Spleen (tissue), 11 donors: ENCODE data around the gene COPG2. TPM values are rescaled to one million over a fixed set of nuclear protein-coding genes. Genes with fewer than 3 reads are reported as not detected.
A peak's percentile ranks its signal among the peaks of the same experiment; 100 is the strongest.

Source experiments
- DNase-seq: peaks from one replicate; pipeline ENCODE4 v3.0.0-alpha.2; 2020
- H3K27ac ChIP-seq, 8 donors: fragments of 200-600 bp; sonication (generic) in 7 of 8; 1 replicate in 4 of 8; 2 replicates in 4 of 8; pipeline versions ENCODE4 v1.5.0 to v1.8.0; 2016 to 2021; ENCODE audit warnings: inconsistent platforms in 4 of 8, mild to moderate bottlenecking in 4 of 8, moderate library complexity in 1 of 8
- H3K27me3 ChIP-seq, 7 donors: fragments of 200-600 bp; sonication (generic) in 6 of 7; replicated peaks in 1 of 7; 1 replicate in 4 of 7; 2 replicates in 3 of 7; pipeline versions ENCODE4 v1.5.0 to v1.8.0; 2016 to 2021; ENCODE audit warnings: inconsistent platforms in 3 of 7, mild to moderate bottlenecking in 1 of 7
- H3K36me3 ChIP-seq, 6 donors: fragments of 200-600 bp; sonication (generic) in 5 of 6; 1 replicate in 4 of 6; 2 replicates in 2 of 6; pipeline versions ENCODE4 v1.5.0 to v1.8.0; 2016 to 2021; ENCODE audit warnings: inconsistent platforms in 2 of 6
- H3K4me1 ChIP-seq, 6 donors: fragments of 200-600 bp; sonication (generic) in 5 of 6; 1 replicate in 3 of 6; 2 replicates in 3 of 6; pipeline versions ENCODE4 v1.5.0 to v1.8.0; 2016 to 2021; ENCODE audit warnings: inconsistent platforms in 3 of 6
- H3K4me3 ChIP-seq, 8 donors: fragments of 200-600 bp; sonication (generic) in 7 of 8; 1 replicate in 4 of 8; 2 replicates in 4 of 8; pipeline versions ENCODE4 v1.5.0 to v1.8.0; 2016 to 2021; ENCODE audit warnings: inconsistent platforms in 4 of 8, mild to moderate bottlenecking in 4 of 8, moderate library complexity in 2 of 8
- H3K9me3 ChIP-seq, 8 donors: fragments of 200-600 bp; sonication (generic) in 7 of 8; 1 replicate in 4 of 8; 2 replicates in 4 of 8; pipeline versions ENCODE4 v1.5.0 to v1.8.0; 2016 to 2021; ENCODE audit warnings: inconsistent platforms in 4 of 8
- POLR2A ChIP-seq, 3 donors: fragments of 450-650 bp; IDR thresholded peaks; one replicate each; pipeline ENCODE4 v1.5.1; 2017; ENCODE audit warnings: antibody characterized with exemption in 3 of 3, mild to moderate bottlenecking in 1 of 3
- POLR2AphosphoS5 ChIP-seq, 3 donors: sonication (generic); formaldehyde crosslinking; IDR thresholded peaks; one replicate each; pipeline ENCODE4 v1.5.1; 2017; ENCODE audit warnings: antibody characterized with exemption in 3 of 3
- WGBS, 5 donors: extraction: QIAGEN DNeasy Blood & Tissue Kit in 3 of 5; methylation state at CpG; one replicate each; pipeline versions ENCODE4 v1.1.5 to v1.1.7; 2013 to 2018; 5-methylcytosine and 5-hydroxymethylcytosine counted together
- intact Hi-C: fragments of 100-400 bp; cut with DNase I; formaldehyde crosslinking; loops from one replicate; pipeline ENCODE4 v1.15.0; 2023; ENCODE audit warnings: low total_unique reads
- polyA plus RNA-seq, 3 donors: library from polyadenylated mRNA; stranded (reverse); fragments of 200-250 nt; gene quantifications; one replicate each; pipeline ENCODE4 v1.2.1, GENCODE V29; 2013
- total RNA-seq, 7 donors: library from RNA; depleted of rRNA in 3 of 7; stranded (reverse); fragments of >200 nt in 3 of 7; fragmentation: NEBNext Ultra II Directional in 4 of 7; extraction: Animal tissue kit (Norgen Biotek cat#: 25700) in 4 of 7; gene quantifications; one replicate each; pipeline versions ENCODE4 v1.1.0 to v1.2.1, GENCODE V29; 2016 to 2021
- TF ChIP-seq, protein P1 (sequence below), 11 experiments: fragments of 200-600 bp in 7 of 11; fragments of 450-650 bp in 4 of 11; sonication (generic) in 4 of 11; IDR thresholded peaks in 8 of 11; conservative IDR thresholded peaks in 3 of 11; 1 replicate in 7 of 11; 2 replicates in 4 of 11; pipeline versions ENCODE4 v1.4.0 to v1.8.0; 2016 to 2021; ENCODE audit warnings: antibody characterized with exemption in 11 of 11, inconsistent platforms in 4 of 11, mild to moderate bottlenecking in 1 of 11
- donor health status: healthy with polysubstance abuse.
- donor health status: DM: no; HTN: no; CAD: no; lungs with moderate emphysema.
- donor health status: DM: no; HTN: no; CAD: no.
- donor health status: Bipolar disorder and iron deficiency.
- donor health status: healthy.
- donor health status: DM: no; HTN: no; CAD: no.
- donor health status: DM: yes; HTN: yes; CAD: no.

Gene COPG2
- total and polyA plus RNA-seq, 10 donors = 5.8 to 25.1 (median 18.3) TPM

GRCh38 chr7:130493275-130493873 lies 175.2 kb downstream of the COPG2 start:
- Histone ChIP-seq H3K4me3 (peak overlapping the region in 7 of 8 donors; percentile 14 to 73 (median 42)), H3K9me3 (peaks cover 0 to 12% (median 5%) of the 10 kb centered on the region in 8 donors), H3K27ac (peak overlapping the region in 5 of 8 donors; percentile 23 to 66 (median 55)), H3K36me3 (peaks cover 0 to 14% (median 0%) of the 10 kb centered on the region in 6 donors), H3K27me3 (peaks cover 0 to 51% (median 6%) of the 10 kb centered on the region in 7 donors), H3K4me1 (peaks cover 5 to 51% (median 29%) of the 10 kb centered on the region in 6 donors)
- 31 to 58% (median 54%) methylated on average over 13 of the region's 13 CpGs for WGBS, 5 donors
- TF ChIP-seq POLR2AphosphoS5 (IDR thresholded peaks at IDR 0.05) (no peak), POLR2A (IDR thresholded peaks at IDR 0.05) (no peak)
- TF ChIP-seq, protein P1, sequence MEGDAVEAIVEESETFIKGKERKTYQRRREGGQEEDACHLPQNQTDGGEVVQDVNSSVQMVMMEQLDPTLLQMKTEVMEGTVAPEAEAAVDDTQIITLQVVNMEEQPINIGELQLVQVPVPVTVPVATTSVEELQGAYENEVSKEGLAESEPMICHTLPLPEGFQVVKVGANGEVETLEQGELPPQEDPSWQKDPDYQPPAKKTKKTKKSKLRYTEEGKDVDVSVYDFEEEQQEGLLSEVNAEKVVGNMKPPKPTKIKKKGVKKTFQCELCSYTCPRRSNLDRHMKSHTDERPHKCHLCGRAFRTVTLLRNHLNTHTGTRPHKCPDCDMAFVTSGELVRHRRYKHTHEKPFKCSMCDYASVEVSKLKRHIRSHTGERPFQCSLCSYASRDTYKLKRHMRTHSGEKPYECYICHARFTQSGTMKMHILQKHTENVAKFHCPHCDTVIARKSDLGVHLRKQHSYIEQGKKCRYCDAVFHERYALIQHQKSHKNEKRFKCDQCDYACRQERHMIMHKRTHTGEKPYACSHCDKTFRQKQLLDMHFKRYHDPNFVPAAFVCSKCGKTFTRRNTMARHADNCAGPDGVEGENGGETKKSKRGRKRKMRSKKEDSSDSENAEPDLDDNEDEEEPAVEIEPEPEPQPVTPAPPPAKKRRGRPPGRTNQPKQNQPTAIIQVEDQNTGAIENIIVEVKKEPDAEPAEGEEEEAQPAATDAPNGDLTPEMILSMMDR (IDR thresholded peaks at IDR 0.05 in 8 of 11, conservative IDR thresholded peaks at IDR 0.05 in 3 of 11) = no peak
- intact Hi-C loops = no loop called here
- no peak for DNase-seq

DNA sequence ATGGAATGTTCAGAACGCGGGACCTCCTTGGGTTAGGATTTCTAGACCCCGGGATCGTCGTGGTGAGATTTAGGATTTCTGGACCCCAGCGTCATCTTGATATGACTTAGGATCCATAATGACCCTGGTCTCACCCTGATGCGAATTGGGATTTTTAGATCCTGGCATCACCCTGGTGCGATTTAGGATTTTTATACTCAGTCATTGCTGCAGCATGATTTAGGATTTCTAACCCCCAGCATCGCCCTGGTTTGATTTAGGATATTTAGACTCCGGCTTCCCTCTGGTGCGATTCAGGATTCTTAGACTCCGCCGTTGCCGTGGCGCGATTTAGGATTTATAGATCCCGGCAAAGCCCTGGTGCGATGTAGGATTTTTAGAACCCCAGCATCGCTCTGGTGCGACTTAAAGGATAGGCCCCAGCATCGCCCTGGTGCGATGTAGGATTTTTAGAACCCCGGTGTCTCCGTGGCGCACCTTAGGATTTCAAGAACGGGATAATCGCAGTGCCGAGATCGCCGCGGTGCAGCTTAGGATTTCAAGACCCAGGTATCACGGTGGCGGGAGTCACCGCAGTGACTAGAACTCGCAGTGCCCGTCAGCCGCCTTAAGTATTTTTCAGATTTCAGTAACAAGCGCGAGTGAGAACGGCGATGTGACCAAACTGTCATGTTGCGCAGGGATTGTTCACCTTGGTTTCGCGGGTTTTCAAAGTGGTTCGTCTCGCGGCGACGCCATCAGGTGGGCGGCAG lies 175.8 kb downstream of the COPG2 start:
- intact Hi-C loops = no loop called here
- peaks cover 0 to 7% (median 0%) of the 10 kb centered on the region in 6 donors for H3K36me3 ChIP-seq
- DNase-seq = no peak
- peak overlapping the region in 5 of 8 donors; percentile 23 to 66 (median 55) for H3K27ac ChIP-seq
- H3K4me3 ChIP-seq = peak overlapping the region; percentile 14 to 73 (median 42)
- H3K9me3 ChIP-seq = peaks cover 0 to 12% (median 5%) of the 10 kb centered on the region in 8 donors
- H3K4me1 ChIP-seq = peaks cover 5 to 52% (median 29%) of the 10 kb centered on the region in 6 donors
- peaks cover 0 to 51% (median 6%) of the 10 kb centered on the region in 7 donors for H3K27me3 ChIP-seq
- TF ChIP-seq POLR2A (IDR thresholded peaks at IDR 0.05) (no peak), POLR2AphosphoS5 (IDR thresholded peaks at IDR 0.05) (no peak)
- TF ChIP-seq, protein P1 (IDR thresholded peaks at IDR 0.05 in 8 of 11, conservative IDR thresholded peaks at IDR 0.05 in 3 of 11) = no peak
- whole genome bisulfite sequencing, 5 donors = 54 to 70% (median 61%) methylated on average over 50 of the region's 50 CpGs

DNA sequence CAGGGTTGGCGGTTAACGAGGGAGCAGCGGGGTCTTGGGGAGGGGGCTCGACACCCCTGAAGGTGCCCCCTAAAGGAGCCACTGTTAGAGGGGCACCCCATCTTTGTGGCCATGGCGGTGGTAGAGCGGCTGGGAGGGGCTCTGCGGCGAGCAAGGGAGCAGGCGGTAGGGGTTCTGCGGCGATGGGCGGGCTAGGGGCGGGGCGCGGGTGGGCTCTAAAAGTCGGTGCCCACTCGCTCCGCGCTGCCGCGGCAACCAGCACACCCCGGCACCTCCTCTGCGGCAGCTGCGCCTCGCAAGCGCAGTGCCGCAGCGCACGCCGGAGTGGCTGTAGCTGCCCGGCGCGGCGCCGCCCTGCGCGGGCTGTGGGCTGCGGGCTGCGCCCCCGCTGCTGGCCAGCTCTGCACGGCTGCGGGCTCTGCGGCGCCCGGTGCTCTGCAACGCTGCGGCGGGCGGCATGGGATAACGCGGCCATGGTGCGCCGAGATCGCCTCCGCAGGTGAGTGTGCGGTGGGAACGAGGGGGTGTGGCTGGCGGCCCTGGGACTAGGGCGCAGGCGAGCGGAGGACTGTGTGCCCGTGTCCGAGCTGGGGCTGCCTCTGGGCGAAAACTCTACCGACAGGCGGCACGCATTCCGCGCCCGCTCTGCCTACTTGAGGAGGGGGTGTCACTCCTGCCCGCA lies 176.6 kb downstream of the COPG2 start, which contains the start of gene MEST:
TSS of gene MEST (plus strand) at position 245 of the 682 bp plus-strand sequence. CDS start at position 474, 229 bp downstream.
- Histone ChIP-seq H3K27me3 (peaks cover 0 to 54% (median 6%) of the 10 kb centered on the region in 7 donors), H3K27ac (peak within 1 kb of the TSS in 7 of 8 donors; percentile 13 to 67 (median 60)), H3K9me3 (peaks cover 0 to 12% (median 5%) of the 10 kb centered on the region in 8 donors), H3K4me3 (peak within 1 kb of the TSS; percentile 14 to 73 (median 42)), H3K36me3 (peaks cover 0 to 4% (median 0%) of the 10 kb centered on the region in 6 donors), H3K4me1 (peaks cover 5 to 58% (median 31%) of the 10 kb centered on the region in 6 donors)
- peak; percentile 78 for DNase-seq
- intact Hi-C loops = no loop called here
- 45 to 66% (median 51%) methylated on average over 55 to 71 of the region's 71 CpGs for WGBS, 5 donors
- TF ChIP-seq, protein P1 (IDR thresholded peaks at IDR 0.05 in 8 of 11, conservative IDR thresholded peaks at IDR 0.05 in 3 of 11) = no peak
- TF ChIP-seq POLR2AphosphoS5 (IDR thresholded peaks at IDR 0.05) (peak; percentile 45 to 82 (median 79)), POLR2A (IDR thresholded peaks at IDR 0.05) (peak in 1 of 3 donors; percentile 57)
